GM12872 (cell line): ENCODE results near the gene AGR2.

Experiments used
- CTCF ChIP-seq: IDR thresholded peaks from 3 replicates; pipeline ENCODE4 v1.5.1; 2011; ENCODE audit warnings: low read depth, mild to moderate bottlenecking, low read length, moderate library complexity; ENCODE audit not compliant: insufficient read depth

AGR2 gene

GRCh38 chr7:16826060-16826459 lies 21.3 kb upstream of the AGR2 start:
- no peak for TF ChIP-seq CTCF

GRCh38 chr7:16822029-16822428 lies 17.2 kb upstream of the AGR2 start:
- TF ChIP-seq CTCF: no peak

GRCh38 chr7:16818732-16819131 lies 13.9 kb upstream of the AGR2 start:
- TF ChIP-seq CTCF: no peak

GRCh38 chr7:16817536-16817935 lies 12.7 kb upstream of the AGR2 start:
- no peak for TF ChIP-seq CTCF

- TF ChIP-seq CTCF: no peak
Measured at GRCh38 chr7:16816824-16817223, 12.0 kb upstream of the AGR2 start.

GRCh38 chr7:16815001-16815400 lies 10.2 kb upstream of the AGR2 start:
- TF ChIP-seq CTCF: no peak

GRCh38 chr7:16813232-16813616 lies 8.4 kb upstream of the AGR2 start:
- TF ChIP-seq CTCF: no peak
